GM18868 (cell line): ENCODE data around the gene LSM3.

Source experiments
- ATAC-seq: cut with Tn5 transposase; IDR thresholded peaks from one replicate; pipeline ENCODE4 v1.9.1; 2021; ENCODE audit warnings: mild to moderate bottlenecking, moderate library complexity; ENCODE audit not compliant: unreplicated experiment

LSM3 gene

DNA sequence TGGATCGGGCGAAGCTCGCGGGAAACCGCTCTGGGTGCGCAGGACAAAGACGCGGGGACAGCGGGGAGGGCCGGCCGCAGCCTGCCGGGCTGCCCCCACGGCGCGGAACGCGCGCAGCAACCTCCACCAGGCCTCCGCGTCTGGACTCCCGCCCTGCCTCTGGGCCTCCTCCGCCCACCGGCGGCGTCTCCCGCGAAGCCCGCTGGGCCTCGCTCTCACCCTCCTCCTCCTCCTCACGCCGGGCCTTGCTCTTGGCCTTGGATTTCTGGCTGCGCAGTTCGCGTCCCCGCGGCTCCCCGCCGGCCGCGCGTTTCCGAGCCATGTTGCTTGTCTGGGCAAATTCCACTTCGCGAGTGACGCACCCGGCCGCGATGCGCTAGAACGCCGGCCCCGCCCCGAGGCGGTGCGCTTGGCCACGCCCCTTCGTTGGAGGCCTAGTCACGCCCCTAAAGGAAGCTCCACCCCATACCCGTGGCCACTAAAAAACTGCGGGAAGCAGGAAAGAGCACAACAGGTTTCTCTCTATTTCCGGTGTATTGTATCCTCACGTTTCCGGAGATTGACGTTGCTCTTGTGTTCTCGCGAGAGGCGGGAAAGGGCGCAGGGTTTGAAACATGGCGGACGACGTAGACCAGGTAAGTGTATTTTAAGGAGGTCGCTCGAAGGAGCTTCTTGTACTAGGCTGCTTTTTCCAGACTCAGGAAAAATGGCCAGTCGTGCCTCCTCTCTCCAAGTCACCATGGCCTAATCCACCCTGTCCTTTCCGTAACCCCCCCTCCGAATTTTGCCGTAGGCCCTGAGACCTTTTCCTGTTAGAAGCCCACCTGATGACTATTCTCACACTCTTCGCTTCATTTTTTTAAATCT lies at the start of gene LSM3, which contains the start of gene XPC:
Gene LSM3, plus strand, starts transcription at position 571 of the 867 bp plus-strand sequence. Its CDS starts 44 bp downstream, at position 615.
Gene XPC, minus strand, starts transcription at position 355 of the 867 bp plus-strand sequence. Its CDS starts 33 bp downstream, at position 322.
- ATAC-seq, result peak; percentile 94

- ATAC-seq, result no peak
Observed at GRCh38 chr3:14129296-14129695, 49.3 kb upstream of the LSM3 start.

GRCh38 chr3:14130230-14130629 lies 48.4 kb upstream of the LSM3 start:
- ATAC-seq, result no peak

DNA sequence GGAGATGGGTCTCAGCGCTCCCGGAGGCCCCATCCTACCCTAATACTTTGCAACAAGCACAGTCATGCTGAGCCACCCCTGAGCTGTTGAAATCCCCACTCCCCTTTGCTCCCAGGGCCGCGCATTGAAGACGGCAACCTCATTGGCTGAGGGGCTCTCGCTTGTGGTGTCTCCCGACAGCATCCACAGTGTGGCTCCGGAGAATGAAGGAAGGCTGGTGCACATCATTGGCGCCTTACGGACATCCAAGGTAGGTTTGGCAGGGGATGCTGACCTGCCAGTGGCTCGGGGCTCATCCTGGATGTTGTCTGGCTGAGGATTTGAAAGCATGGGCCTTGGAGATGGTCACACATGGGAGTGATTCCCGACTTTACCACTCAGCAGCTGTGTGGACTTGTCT lies 47.9 kb upstream of the LSM3 start:
- ATAC-seq, result no peak

DNA sequence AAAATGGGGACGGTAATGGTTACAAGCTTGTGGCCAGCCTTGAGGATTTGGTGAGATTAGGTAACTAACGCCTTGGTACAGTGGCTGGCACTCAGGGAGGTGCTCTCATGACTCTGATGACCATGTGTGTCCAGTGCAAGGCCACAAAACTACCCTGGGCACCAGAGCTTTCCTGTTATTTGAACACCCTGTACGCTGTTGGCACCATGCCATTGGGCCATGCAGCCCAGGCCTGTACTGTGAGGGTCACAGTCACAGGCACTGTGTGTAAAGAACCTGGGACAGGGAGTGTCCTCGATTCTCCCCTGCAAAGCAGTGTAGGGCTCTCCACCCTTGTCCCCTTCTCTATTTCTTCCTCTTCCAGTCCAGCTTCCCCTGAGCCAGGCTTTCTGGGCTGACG lies 47.5 kb upstream of the LSM3 start:
- ATAC-seq, result no peak

- ATAC-seq, result no peak
Observed at GRCh38 chr3:14132120-14132519, 46.5 kb upstream of the LSM3 start.

DNA sequence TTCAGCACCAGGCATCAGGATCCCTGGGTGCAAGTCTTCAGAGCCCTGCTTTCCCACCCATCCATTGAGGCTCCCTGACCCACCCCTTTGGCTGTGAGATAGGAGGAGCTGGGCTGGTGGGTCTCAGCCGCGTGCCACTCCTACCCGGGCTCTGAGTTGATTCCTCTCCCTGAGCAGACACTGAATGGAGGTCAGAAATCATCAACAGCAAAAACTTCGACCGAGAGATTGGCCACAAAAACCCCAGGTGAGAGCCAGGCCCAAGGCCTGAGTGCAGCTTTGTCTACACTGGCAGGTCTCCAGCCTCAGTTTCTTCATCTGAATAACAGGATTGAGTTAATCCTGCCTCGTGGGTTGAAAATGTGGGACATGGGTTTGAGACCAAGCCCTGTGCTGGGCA lies 45.9 kb upstream of the LSM3 start:
- no peak for ATAC-seq

DNA sequence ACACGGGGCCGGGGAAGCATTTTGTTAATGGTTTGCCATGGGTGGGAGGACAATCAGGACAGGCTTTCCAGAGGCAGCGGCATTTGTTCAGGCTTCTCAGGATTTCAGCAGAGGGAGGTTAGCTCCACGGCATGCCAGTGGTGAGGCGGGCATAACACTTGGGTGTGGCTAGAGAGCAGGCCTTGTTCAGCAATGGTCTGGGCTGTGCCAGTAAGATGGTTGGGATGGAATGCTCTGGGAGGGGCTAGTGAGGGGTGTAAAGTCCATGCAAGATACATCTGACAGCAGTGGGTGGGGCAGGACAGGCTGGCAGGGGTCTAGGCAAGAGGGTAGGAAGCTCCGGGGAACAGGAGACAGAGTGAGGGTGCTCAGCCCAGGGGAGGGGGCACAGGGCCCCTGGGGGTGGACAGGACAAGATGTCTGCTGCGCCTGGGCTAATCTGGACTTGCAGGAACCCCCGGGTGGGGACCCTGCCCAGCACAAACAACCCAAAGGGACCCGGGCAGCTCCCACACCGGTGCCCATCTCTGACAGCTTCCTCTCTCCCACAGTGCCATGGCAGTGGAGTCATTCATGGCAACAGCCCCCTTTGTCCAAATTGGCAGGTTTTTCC lies 45.3 kb upstream of the LSM3 start:
- ATAC-seq, result no peak

DNA sequence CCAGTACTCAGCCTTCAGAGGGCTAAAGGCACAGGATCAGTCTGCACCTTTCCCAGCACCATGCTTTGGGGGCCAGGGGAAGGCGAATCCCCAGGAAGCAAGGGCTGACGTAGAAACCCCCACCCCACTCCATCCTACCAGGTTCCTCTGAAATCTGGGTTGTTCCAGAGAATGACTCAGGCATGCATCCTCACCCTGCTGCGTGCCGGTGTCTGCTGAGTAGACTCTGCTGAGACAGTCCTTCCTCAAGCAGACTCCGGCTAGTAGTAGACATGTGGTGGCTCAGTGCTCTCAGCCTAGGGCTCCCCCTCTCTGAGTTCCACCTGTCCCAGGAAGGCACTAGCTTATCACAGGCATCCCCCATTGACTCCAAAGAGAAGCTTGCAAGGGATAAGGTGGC lies 44.7 kb upstream of the LSM3 start:
- ATAC-seq, result no peak

DNA sequence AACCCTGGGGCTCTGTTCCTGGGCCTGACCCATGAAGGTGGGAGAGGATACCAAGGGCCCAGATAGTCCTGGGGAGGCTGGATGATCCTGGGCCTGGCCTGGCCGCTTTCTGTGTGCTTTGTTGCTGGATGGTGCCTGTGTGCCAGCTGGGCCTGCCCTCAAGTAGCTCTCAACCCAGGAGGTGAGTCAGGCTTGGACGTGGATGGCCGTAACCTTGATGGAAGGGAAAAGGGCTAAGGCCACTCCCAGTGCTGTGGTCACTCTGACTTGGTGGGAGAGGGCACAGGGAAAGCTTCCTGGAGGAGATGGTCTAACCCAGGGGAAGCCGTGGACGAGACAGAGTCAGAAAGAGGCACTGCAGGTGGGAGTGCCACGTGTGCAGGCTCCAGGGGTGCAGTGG lies 44.3 kb upstream of the LSM3 start:
- ATAC-seq, result no peak

GRCh38 chr3:14135581-14135980 lies 43.0 kb upstream of the LSM3 start:
- ATAC-seq, result no peak

GRCh38 chr3:14137004-14137403 lies 41.6 kb upstream of the LSM3 start:
- ATAC-seq, result no peak

GRCh38 chr3:14137445-14137844 lies 41.2 kb upstream of the LSM3 start:
- ATAC-seq, result no peak

DNA sequence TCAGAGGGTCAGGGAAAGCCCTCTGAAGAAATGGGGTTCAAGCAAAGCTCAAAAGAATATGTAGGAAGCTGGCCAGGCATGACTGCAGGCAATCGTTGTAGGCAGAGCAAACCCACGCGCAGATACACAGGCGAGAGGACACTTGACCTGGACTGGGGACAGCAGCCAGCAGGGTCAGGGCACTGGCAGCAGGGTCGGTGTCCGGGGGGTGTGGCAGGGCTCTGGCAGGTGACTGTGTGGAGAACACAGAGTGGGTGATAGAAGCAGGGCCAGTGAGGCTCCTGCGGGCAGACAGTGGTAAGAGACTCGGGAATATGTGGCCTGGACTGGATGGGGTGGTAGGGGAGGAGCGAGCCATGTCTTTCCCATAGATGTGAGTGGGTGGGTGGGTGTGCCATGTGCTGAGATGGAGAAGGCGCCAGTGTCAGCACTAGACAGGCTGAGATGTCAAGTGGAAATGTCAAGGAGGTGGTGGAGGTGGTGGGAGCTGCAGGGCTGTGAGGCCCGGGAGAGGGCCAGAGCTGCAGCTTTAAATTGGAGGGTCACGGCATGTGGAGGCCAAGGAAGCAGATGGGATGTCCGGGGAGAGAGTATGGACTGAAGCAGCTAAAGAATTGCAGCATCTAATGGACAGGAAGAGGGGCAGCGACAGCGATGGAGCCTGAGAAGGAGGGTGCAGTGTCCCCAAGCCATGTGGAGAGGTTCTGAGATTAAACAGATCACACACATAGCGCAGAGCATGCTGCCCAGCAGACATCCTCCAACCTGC lies 40.3 kb upstream of the LSM3 start:
- ATAC-seq, result no peak

GRCh38 chr3:14138878-14139655 lies 39.5 kb upstream of the LSM3 start:
- no peak for ATAC-seq

- ATAC-seq, result no peak
Observed at GRCh38 chr3:14139771-14140170, 38.8 kb upstream of the LSM3 start.

- ATAC-seq, result no peak
Observed at GRCh38 chr3:14140668-14141067, 37.9 kb upstream of the LSM3 start.

- no peak for ATAC-seq
Observed at GRCh38 chr3:14141144-14141543, 37.5 kb upstream of the LSM3 start.

DNA sequence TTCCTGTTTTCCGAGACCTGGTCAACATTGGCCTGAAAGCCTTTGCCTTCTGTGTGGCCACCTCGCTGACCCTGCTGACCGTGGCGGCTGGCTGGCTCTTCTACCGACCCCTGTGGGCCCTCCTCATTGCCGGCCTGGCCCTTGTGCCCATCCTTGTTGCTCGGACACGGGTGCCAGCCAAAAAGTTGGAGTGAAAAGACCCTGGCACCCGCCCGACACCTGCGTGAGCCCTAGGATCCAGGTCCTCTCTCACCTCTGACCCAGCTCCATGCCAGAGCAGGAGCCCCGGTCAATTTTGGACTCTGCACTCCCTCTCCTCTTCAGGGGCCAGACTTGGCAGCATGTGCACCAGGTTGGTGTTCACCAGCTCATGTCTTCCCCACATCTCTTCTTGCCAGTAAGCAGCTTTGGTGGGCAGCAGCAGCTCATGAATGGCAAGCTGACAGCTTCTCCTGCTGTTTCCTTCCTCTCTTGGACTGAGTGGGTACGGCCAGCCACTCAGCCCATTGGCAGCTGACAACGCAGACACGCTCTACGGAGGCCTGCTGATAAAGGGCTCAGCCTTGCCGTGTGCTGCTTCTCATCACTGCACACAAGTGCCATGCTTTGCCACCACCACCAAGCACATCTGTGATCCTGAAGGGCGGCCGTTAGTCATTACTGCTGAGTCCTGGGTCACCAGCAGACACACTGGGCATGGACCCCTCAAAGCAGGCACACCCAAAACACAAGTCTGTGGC lies 36.8 kb upstream of the LSM3 start:
- ATAC-seq, result no peak
